ENCODE results near the gene DENND2C.

The DENND2C gene

GRCh38 chr1:114540272-114540671, 129.6 kb downstream of the DENND2C start:
- no peak for DNase-seq

GRCh38 chr1:114536043-114536442, 133.8 kb downstream of the DENND2C start:
- no peak for DNase-seq

- DNase-seq: no peak
These were observed 134.4 kb downstream of the DENND2C start for GRCh38 chr1:114535401-114535800.
